Measurements from ENCODE around the gene ENDOV.
"Not testable (repeated sequence)": the region's sequence is repeated elsewhere in the genome, so short reads cannot be mapped to it uniquely, and the experiment has no call there.

ENDOV gene

GRCh38 chr17:80388601-80389000 is 26.4 kb upstream of the ENDOV start:
- DNase-seq (ENCODE audit: low read depth) = no peak

GRCh38 chr17:80389011-80389995 is 25.7 kb upstream of the ENDOV start:
- no peak for DNase-seq (ENCODE audit: low read depth)

- no peak for DNase-seq (ENCODE audit: low read depth)
Measured at GRCh38 chr17:80393241-80393890, 21.6 kb upstream of the ENDOV start.

GRCh38 chr17:80393961-80394360 is 21.0 kb upstream of the ENDOV start:
- no peak for DNase-seq (ENCODE audit: low read depth)

- no peak for DNase-seq (ENCODE audit: low read depth)
Measured at GRCh38 chr17:80394629-80395216, 20.2 kb upstream of the ENDOV start.

- DNase-seq (ENCODE audit: low read depth) = peak; percentile 15
Measured at GRCh38 chr17:80395402-80396151, 19.4 kb upstream of the ENDOV start.

GRCh38 chr17:80396157-80397033 is 18.6 kb upstream of the ENDOV start:
- no peak for DNase-seq (ENCODE audit: low read depth)

GRCh38 chr17:80397034-80397387 is 18.0 kb upstream of the ENDOV start:
- no peak for DNase-seq (ENCODE audit: low read depth)

GRCh38 chr17:80397686-80398085 is 17.3 kb upstream of the ENDOV start:
- no peak for DNase-seq (ENCODE audit: low read depth)

- not testable (repeated sequence) for DNase-seq (ENCODE audit: low read depth)
Measured at GRCh38 chr17:80401086-80401485, 13.9 kb upstream of the ENDOV start.

- not testable (repeated sequence) for DNase-seq (ENCODE audit: low read depth)
Measured at GRCh38 chr17:80402102-80402501, 12.9 kb upstream of the ENDOV start.

GRCh38 chr17:80402959-80403358 is 12.0 kb upstream of the ENDOV start:
- DNase-seq (ENCODE audit: low read depth) = no peak

GRCh38 chr17:80406146-80406545 is 8.8 kb upstream of the ENDOV start:
- no peak for DNase-seq (ENCODE audit: low read depth)

- not testable (repeated sequence) for DNase-seq (ENCODE audit: low read depth)
Measured at GRCh38 chr17:80407917-80408316, 7.0 kb upstream of the ENDOV start.

- peak; percentile 31 for DNase-seq (ENCODE audit: low read depth)
Measured at GRCh38 chr17:80408872-80409271, 6.1 kb upstream of the ENDOV start.

- no peak for DNase-seq (ENCODE audit: low read depth)
Measured at GRCh38 chr17:80409626-80410025, 5.3 kb upstream of the ENDOV start.

GRCh38 chr17:80410441-80411087 is 4.4 kb upstream of the ENDOV start:
- DNase-seq (ENCODE audit: low read depth) = not testable (repeated sequence)

GRCh38 chr17:80413771-80414507 is 1.0 kb upstream of the ENDOV start:
- DNase-seq (ENCODE audit: low read depth) = no peak

GRCh38 chr17:80414508-80414802 is 512 bp upstream of the ENDOV start:
- DNase-seq (ENCODE audit: low read depth) = peak; percentile 39

GRCh38 chr17:80415626-80416137 is 715 bp downstream of the ENDOV start:
- DNase-seq (ENCODE audit: low read depth) = no peak

Measured in ELR (cell line).